GM12872 (cell line): ENCODE data around the gene SIRT1.

ENCODE experiments used
- CTCF ChIP-seq: IDR thresholded peaks from 3 replicates; pipeline ENCODE4 v1.5.1; 2011; ENCODE audit warnings: low read depth, mild to moderate bottlenecking, low read length, moderate library complexity; ENCODE audit not compliant: insufficient read depth

The SIRT1 gene

GRCh38 chr10:67884313-67884841, at the start of gene SIRT1:
SIRT1 (plus strand) TSS chr10:67884656; CDS start chr10:67884722, 66 bp downstream.
- TF ChIP-seq CTCF = no peak

- TF ChIP-seq CTCF = no peak
Observed at GRCh38 chr10:67836488-67836887, 48.0 kb upstream of the SIRT1 start.

- TF ChIP-seq CTCF = no peak
Observed at GRCh38 chr10:67836972-67837371, 47.5 kb upstream of the SIRT1 start.

- no peak for TF ChIP-seq CTCF
Observed at GRCh38 chr10:67837541-67838314, 46.7 kb upstream of the SIRT1 start, which contains the start of gene DNAJC12. DNAJC12 (minus strand) TSS chr10:67838188; CDS start chr10:67838011, 177 bp downstream.

GRCh38 chr10:67839951-67840350, 44.5 kb upstream of the SIRT1 start:
- no peak for TF ChIP-seq CTCF

GRCh38 chr10:67841737-67842136, 42.7 kb upstream of the SIRT1 start:
- TF ChIP-seq CTCF = no peak

- TF ChIP-seq CTCF = no peak
Observed at GRCh38 chr10:67843284-67843683, 41.2 kb upstream of the SIRT1 start.
